BJ (cell line): ENCODE measurements around the gene CAPN9. TPM values are rescaled to one million over a fixed set of nuclear protein-coding genes. Genes with fewer than 3 reads are reported as not detected.
"Not testable (repeated sequence)": the region's sequence is repeated elsewhere in the genome, so short reads cannot be mapped to it uniquely, and the experiment has no call there.

Source experiments
- CTCF ChIA-PET: fragments of 350-600 bp; formaldehyde crosslinking; extraction: SDS; loops from one replicate; lab custom pipeline; 2021; ENCODE audit warnings: antibody characterized with exemption, inconsistent platforms; lab: Yijun Ruan, JAX
- POLR2A ChIA-PET: fragments of 300-600 bp; sonication (Branson Sonifier 250); formaldehyde crosslinking; extraction: SDS; loops from one replicate; lab custom pipeline; 2021; ENCODE audit warnings: antibody characterized with exemption; lab: Charles Lee
- DNase-seq: peaks from one replicate; pipeline ENCODE4 v3.0.0-alpha.2; 2011; ENCODE audit warnings: low read depth
- H3K27me3 ChIP-seq: 2 replicates; pipeline ENCODE4 v1.6.0; 2011; ENCODE audit warnings: low read length; ENCODE audit not compliant: control insufficient read depth, insufficient read depth
- H3K36me3 ChIP-seq: 2 replicates; pipeline ENCODE4 v1.5.1; 2011; ENCODE audit warnings: low read length; ENCODE audit not compliant: control insufficient read depth, insufficient read depth
- H3K4me3 ChIP-seq: 2 replicates; pipeline ENCODE4 v1.5.1; 2011; ENCODE audit warnings: low read depth, mild to moderate bottlenecking, control low read depth, low read length
- polyA minus RNA-seq: library from RNA; depleted of rRNA, polyadenylated mRNA; stranded (reverse); fragments of >200 nt; gene quantifications from 2 replicates; pipeline ENCODE4 v1.2.3, GENCODE V29; 2011; rRNA and poly(A)+ RNA removed
- polyA plus RNA-seq: library from polyadenylated mRNA; depleted of rRNA; stranded (reverse); fragments of >200 nt; gene quantifications from 2 replicates; pipeline ENCODE4 v1.2.3, GENCODE V29; 2011; rRNA removed
- TF ChIP-seq, protein P1 (sequence below): IDR thresholded peaks from 2 replicates; pipeline ENCODE4 v1.5.1; 2011; ENCODE audit warnings: low read depth, mild to moderate bottlenecking, control low read depth, inconsistent platforms, low read length, moderate library complexity; ENCODE audit not compliant: insufficient read depth

CAPN9 gene, protein sequence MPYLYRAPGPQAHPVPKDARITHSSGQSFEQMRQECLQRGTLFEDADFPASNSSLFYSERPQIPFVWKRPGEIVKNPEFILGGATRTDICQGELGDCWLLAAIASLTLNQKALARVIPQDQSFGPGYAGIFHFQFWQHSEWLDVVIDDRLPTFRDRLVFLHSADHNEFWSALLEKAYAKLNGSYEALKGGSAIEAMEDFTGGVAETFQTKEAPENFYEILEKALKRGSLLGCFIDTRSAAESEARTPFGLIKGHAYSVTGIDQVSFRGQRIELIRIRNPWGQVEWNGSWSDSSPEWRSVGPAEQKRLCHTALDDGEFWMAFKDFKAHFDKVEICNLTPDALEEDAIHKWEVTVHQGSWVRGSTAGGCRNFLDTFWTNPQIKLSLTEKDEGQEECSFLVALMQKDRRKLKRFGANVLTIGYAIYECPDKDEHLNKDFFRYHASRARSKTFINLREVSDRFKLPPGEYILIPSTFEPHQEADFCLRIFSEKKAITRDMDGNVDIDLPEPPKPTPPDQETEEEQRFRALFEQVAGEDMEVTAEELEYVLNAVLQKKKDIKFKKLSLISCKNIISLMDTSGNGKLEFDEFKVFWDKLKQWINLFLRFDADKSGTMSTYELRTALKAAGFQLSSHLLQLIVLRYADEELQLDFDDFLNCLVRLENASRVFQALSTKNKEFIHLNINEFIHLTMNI
- polyA plus RNA-seq (not detected in 2 replicates), polyA minus RNA-seq (not detected in 2 replicates)

DNA sequence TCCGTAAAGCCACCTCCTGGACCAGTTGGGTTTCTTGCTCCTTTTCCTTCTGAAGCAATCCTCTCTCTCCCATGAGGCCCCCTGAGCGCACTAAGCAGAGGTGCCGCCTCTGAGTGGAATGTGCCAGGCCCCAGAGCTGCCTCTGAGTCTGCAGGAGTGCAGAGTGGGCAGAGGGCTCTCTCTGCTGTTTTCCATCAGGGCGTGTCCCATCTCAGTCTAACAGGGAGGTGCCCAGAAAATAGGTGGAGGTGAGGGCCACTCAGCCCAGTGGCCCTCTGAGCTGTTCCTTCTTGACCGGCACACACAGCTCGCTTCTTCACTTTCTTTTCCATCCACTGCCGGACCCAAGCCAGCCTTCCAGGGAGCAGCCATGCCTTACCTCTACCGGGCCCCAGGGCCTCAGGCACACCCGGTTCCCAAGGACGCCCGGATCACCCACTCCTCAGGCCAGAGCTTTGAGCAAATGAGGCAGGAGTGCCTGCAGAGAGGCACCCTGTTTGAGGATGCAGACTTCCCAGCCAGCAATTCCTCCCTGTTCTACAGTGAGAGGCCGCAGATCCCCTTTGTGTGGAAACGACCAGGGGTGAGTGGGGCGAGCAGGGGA is at the start of gene CAPN9:
Gene CAPN9, plus strand, starts transcription at position 262 of the 604 bp plus-strand sequence. Its CDS starts 109 bp downstream, at position 371.
- CTCF ChIA-PET, result interaction anchor here (1.0 kb wide), 1 partner anchor 25 kb away, joined by 3 read pairs; no protein-coding TSS in a partner anchor
- TF ChIP-seq, protein P1, sequence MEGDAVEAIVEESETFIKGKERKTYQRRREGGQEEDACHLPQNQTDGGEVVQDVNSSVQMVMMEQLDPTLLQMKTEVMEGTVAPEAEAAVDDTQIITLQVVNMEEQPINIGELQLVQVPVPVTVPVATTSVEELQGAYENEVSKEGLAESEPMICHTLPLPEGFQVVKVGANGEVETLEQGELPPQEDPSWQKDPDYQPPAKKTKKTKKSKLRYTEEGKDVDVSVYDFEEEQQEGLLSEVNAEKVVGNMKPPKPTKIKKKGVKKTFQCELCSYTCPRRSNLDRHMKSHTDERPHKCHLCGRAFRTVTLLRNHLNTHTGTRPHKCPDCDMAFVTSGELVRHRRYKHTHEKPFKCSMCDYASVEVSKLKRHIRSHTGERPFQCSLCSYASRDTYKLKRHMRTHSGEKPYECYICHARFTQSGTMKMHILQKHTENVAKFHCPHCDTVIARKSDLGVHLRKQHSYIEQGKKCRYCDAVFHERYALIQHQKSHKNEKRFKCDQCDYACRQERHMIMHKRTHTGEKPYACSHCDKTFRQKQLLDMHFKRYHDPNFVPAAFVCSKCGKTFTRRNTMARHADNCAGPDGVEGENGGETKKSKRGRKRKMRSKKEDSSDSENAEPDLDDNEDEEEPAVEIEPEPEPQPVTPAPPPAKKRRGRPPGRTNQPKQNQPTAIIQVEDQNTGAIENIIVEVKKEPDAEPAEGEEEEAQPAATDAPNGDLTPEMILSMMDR, result no peak
- Histone ChIP-seq H3K36me3 (no peaks in the 10 kb centered on the region), H3K27me3 (peaks cover 5% of the 10 kb centered on the region; the same call in 1 of the 2 replicates), H3K4me3 (no peak within 1 kb of the TSS)
- POLR2A ChIA-PET, result no interaction called here
- DNase-seq, result no peak

DNA sequence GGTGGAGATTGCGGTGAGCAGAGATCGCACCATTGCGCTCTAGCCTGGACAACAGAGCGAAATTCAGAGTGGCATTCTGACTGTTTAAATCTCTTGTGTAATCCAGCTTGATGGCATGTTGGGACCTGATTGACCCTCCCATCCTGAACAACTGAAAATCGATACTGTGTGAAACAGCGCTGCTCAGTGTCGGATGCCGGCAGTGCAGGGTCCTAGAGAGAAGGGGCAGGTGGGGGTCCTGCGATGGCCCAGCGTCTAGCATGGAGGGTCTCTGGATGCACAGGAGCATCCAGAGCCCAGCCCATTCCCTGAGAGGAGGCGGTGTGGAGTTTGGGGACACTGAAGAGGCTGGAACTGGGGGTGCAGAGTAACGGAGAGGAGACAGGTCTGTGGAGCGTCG is 49.1 kb upstream of the CAPN9 start:
- peaks cover 1% of the 10 kb centered on the region; the same call in 1 of the 2 replicates for H3K27me3 ChIP-seq
- ChIA-PET CTCF (interaction anchor here (0.9 kb wide), 1 partner anchor 55 kb away, joined by 3 read pairs; no protein-coding TSS in a partner anchor), POLR2A (no interaction called here)
- TF ChIP-seq, protein P1, result no peak
- H3K36me3 ChIP-seq, result peaks cover 2% of the 10 kb centered on the region
- H3K4me3 ChIP-seq, result no peak overlapping the region
- DNase-seq, result no peak

DNA sequence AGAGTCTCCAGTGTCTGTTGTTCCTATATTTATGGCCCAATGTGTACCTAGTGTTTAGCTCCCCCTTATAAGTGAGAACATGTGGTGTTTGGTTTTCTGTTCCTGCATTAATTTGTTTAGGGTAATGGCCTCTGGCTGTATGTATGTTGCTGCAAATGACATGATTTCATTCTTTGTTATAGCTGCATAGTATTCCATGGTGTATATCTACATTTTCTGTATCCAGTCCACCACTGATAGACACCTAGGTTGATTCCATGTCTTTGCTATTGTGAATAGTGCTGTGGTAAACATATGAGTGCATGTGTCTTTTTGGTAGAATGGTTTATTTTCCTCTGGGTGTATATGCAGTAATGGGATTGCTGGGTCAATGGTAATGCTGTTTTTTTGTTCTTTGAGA is 48.2 kb upstream of the CAPN9 start:
- H3K4me3 ChIP-seq, CTCF ChIA-PET, DNase-seq, H3K36me3 ChIP-seq, H3K27me3 ChIP-seq, POLR2A ChIA-PET: not testable (repeated sequence)

DNA sequence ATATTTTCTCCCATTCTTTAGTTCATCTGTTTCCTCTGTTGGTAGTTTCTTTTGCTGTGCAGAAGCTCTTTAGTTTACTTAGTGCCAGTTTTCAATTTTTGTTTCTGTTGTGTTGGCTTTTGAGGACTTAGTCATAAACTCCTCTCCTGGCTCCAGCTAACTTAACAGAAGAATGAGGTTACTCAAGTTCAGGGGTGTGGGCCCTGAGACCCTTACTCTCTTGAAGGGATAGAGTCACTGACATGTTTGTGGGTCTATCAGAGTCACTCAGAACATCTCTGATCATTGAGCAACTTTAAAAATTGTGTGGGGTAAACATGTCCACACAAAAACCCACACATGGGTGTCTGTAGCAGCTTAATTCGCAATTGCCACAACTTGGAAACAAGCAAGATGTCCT is 47.5 kb upstream of the CAPN9 start:
- TF ChIP-seq, protein P1, result no peak
- Histone ChIP-seq H3K4me3 (no peak overlapping the region), H3K27me3 (peaks cover 1% of the 10 kb centered on the region; the same call in 1 of the 2 replicates), H3K36me3 (no peaks in the 10 kb centered on the region)
- POLR2A ChIA-PET, result no interaction called here
- DNase-seq, result no peak
- CTCF ChIA-PET, result no interaction called here

DNA sequence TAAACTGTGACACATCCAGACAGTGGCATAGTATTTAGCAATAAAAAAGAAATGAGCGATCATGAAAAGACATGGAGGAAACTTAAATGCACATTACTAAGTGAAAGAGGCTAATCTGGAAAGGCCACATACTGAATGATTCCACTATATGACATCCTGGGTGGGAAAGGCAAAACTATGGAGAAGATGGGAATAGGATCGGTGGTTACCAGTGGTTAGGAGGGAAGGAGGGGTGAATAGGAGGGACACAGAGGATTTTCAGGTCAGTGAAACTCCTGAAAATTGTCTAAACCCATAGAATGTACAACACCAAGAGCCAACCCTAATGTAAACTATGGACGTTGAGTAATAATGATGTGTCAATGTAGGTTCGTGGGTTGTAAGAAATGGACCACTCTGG is 47.1 kb upstream of the CAPN9 start:
- TF ChIP-seq, protein P1, result no peak
- no peak for DNase-seq
- Histone ChIP-seq H3K4me3 (no peak overlapping the region), H3K27me3 (peaks cover 1% of the 10 kb centered on the region; the same call in 1 of the 2 replicates), H3K36me3 (no peaks in the 10 kb centered on the region)
- POLR2A ChIA-PET, result no interaction called here
- CTCF ChIA-PET, result no interaction called here
